Measurements from ENCODE around the gene SPANXC.
A peak's percentile ranks its signal among the peaks of the same experiment; 100 is the strongest.
"Not testable (repeated sequence)": the region's sequence is repeated elsewhere in the genome, so short reads cannot be mapped to it uniquely, and the experiment has no call there.

The SPANXC gene, protein sequence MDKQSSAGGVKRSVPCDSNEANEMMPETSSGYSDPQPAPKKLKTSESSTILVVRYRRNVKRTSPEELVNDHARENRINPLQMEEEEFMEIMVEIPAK

DNA sequence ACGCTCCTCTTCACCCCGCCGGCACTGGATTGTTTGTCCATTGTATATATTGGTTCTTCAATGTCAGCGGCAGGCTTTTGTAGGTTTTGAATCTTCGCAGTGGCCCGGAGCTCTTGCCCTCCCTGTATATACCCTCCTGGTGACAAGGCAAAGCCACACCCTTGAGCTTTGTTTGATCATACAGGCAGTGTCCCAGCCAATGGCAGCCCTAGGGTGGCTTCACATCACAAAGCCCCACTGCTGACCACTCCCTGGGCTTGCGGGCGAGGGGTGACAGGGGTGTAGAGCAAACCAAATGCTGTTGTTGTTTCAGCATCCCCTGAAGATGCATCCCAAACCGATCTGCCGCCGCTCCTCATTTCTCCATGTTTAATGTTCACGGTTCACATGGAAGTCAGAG lies at the start of gene SPANXC:
Gene SPANXC, minus strand, starts transcription at position 101 of the 400 bp plus-strand sequence. Its CDS starts 60 bp downstream, at position 41.
- DNase-seq: not testable (repeated sequence)

DNA sequence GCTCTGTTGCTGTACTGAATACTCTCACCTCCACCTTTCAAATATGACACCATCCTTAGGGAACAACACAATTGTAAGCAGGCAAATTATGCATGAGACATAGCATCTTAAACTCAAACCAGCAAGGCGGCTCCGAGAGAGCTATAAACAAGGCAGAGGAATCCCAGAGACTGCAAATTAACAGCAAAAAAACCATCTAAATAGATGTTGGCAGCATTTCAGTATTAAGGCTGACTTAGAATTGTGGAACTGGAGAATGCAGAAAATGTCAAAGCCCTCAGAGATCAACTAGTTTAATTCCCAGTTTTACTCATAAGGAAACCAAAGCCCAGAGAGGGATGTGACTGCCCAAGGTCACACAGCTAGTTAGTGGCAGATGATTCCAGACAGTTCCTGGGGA lies 37.2 kb upstream of the SPANXC start:
- DNase-seq: peak in 1 of 56 donors; percentile 0

DNA sequence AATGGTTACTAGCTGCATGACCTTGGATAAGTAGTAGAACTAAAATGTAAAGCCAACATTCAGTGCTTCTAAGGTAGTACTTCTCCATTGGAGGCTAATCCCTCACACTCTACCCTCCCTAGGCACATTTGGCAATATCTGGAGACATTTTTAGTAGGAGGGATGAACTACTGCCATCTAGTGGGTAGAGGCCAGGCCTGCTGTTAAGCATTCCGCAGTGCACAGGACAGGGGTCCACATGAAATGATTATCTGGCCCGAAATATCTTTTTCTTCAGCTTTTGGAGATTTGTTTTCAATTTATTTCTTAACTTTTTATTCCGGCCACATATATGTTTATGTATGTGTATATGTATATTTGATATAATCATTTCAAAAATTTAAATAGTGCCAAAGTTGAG lies 36.0 kb upstream of the SPANXC start:
- peak in 8 of 56 donors; percentile 0 to 31 (median 1) for DNase-seq

DNA sequence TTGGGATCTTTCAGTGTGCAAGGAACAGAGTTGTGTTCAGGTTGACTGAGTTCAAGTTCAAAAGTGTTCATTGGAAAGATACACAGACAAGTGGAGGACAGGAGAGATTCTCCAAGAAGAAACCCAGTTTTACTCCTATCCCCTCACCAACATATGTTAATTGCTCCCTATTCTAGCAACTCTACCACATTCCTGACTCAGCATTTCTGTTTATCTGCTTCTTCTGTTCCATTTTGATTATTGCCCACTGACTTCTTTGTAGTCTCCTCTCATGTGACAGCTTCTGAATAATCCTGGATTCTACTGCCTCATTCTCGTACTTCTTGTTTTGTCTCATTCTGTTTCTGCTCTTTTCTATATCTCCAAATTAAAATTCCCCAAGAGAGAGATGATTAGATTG lies 15.8 kb upstream of the SPANXC start:
- no peak for DNase-seq

DNA sequence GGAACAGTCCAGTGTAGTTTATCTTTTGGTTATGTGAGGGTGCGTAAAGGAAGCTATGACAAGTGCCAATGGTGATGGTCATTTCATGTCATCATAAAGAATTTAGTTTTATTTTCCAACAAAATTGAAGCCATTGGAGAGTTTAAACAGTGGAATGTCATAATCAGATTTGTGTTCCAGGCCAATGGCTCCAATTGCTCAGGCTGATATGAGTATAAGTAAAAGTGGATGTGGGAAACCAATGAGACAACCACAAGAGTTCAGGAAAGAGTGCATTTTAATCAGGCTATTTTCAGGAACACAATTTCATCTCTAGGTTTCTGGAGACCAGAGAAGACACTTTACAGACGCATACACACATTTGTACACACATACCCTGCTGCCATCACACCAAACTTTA lies 20.7 kb downstream of the SPANXC start:
- DNase-seq: no peak

DNA sequence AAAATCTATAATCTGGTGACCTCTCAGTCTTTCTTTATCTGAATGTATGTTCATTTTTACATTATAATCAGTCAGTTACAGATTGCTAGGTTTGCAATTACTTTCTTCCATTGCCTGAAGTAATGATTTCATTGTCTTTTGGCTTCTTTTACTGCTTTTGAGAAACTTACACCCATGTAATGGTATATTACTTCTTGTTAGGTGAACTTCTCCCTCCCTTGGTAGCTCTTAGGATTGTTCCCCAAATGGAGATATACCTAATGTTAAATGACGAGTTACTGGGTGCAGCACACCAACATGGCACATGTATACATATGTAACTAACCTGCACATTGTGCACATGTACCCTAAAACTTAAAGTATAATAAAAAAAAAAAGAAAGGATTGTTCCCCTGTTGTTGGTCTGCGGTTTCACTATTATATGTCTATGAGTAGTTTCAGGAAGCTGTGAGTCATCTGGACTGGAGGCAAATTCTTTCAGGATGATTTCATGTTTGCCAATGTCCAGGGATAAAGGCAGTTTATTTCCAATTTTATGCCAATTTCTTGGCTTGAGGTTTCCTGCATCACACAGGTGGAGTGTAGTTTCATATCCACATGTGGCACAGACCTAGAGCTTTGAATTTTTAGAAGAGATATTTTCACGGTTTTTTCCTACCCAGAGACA lies 21.8 kb downstream of the SPANXC start:
- no peak for DNase-seq

DNA sequence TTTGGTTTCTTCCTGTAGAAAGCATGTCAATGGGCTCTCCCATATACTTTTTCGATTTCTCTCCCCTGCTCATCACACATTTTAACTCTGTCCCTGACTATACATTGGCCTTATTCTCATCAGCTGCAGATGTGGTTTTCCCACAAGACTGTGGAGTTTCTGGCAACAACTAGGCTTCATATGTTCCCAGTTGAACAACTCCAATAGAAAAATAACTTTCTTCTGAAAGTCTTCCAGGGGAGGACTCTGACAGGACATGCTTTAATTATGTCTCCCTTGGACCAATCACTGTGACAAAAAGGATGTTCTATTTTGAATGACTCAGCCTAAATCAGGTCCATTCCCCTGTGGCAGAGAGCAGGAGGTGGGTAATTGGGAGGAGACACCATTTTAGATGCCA lies 28.1 kb downstream of the SPANXC start:
- no peak for DNase-seq

DNA sequence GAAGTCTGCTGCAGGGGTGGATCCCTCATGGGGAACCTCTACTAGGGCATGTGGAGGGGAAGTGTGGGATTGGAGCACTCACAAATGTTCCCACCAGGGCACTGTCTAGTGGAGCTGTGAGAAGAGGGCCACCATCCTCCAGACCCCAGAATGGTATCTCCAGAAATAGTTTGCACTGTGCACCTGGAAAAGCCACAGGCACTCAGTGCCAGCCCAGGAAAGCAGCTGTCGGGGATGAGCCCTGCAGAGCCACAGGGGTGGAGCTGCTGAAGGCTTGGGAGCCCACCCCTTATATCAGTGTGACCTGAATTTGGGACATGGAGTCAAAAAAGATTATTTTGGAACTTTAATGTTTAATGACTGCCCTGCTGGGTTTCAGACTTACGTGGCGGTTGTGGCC lies 40.4 kb downstream of the SPANXC start:
- DNase-seq: no peak

All from amygdala (tissue), 56 donors.